ENCODE results near the gene UBR4.

DNA sequence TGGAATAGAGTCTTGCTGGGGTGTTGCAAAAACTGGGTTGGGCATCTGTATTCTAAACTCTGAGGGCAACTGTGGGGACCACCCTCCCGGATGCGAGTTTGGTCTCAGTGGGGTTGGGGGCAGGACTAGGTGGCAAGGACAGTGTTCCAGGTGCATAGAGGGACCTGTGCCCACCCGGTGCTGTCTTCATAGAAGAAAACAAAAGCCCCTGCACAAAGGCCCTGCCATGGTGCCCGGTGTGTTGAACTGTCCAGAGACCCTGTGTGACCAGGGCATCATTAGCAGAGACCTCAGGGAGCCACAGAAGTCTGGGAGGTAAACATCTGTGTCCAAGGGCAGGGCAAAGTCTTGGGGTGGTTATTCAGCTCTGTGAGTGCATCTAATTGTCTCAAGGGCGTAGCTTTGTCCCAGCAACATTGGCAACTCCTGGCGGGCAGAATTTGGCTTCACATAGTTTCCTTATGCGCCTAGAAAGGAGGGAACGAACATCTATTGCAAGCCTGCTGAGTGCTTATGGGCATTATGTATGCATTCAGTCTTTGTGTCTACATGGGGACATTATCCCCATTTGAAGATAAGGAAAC lies 181.4 kb downstream of the UBR4 start:
- no peak for TF ChIP-seq CTCF (IDR thresholded peaks at IDR 0.05)
- TF ChIP-seq POLR2A (IDR thresholded peaks at IDR 0.05) = no peak

Data from Peyer's patch (tissue), 4 donors.